Fibroblast of skin of left quadriceps (primary cell): ENCODE measurements around the gene LRRC18.

Experiments used
- DNase-seq, 2 experiments: peaks; one replicate each; pipeline ENCODE4 v3.0.0-alpha.2; 2013; ENCODE audit warnings: low read depth in 2 of 2

The LRRC18 gene

GRCh38 chr10:48910548-48910947, 29.1 kb downstream of the LRRC18 start:
- DNase-seq = no peak

- DNase-seq = no peak
Observed at GRCh38 chr10:48907730-48908129, 31.9 kb downstream of the LRRC18 start.

DNA sequence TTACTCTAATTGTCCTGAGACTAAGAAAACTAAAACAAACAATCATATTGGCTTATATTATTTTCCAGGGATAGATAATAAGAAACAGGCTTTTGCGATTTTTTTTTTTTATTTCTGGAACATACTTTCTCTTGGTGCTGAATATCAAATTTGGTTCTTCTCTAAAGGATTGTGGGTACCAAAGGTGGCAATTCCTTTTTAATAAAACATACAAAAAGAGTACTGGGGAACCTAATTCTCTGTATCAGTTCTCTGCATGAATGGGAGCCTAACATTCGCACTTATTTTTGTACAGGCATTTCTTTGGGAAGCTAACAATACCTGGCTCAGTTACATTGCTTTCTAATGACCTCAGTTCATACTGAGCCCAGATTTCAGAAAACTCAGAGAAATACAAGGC, 32.8 kb downstream of the LRRC18 start:
- no peak for DNase-seq

GRCh38 chr10:48905311-48905710, 34.3 kb downstream of the LRRC18 start:
- DNase-seq = no peak

DNA sequence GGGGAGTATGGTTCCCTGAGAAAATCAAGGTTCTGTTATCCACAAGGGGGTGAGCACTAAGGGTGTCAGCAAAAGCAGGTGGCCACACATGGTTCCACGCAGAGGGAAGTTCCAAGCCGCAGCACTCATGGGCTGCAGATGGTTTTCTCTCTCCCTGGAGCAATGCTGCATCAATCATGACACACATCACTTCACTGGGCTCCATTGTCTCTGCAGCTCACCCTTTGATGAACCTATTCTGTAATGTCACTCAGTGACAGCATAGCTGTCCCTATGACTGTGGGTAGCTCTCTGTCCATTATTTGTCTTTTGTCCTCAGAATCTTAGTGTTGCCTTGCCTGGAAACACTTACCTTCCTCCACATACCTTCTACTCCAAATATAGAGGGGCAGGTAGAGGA, 34.8 kb downstream of the LRRC18 start:
- DNase-seq = no peak

DNA sequence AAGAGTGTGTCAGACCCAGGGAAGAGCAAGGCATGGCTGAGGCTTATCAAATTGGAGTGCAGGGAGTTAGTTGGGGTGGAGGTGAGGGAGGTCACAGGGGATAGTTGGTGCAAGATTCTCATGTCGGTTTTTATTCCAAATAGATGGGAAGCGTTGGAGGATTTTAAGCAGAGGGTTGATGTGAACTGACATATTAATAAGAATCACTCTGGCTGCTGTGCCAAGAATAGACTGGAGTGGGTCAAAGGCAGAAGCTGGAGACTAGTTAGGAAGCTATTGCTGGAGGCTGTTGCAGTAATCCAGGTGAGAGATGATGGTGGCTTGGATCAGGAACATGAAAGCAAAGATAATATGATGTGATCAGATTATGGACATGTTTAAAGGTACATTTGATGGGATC, 36.5 kb downstream of the LRRC18 start:
- no peak for DNase-seq

DNA sequence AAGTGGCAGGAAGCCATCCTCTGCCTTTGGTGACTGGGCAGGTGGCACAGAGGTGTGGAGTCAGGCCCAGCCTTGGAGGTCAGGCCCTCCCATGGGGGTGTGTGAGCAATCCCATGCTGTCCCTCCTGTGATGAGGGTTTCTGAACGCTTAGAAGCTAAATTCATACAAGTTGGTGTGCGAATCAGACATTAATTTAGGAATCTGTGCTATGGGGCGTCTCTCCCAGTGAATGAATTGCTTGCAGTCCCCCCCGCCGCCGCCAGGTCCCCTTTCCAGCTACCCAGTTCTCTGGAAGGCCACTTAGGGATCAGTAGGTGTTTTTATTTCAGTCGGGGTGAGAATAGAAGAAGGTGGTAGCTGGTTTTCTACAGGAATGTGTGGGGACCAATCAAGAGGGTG, 37.5 kb downstream of the LRRC18 start:
- no peak for DNase-seq

GRCh38 chr10:48901319-48901718, 38.3 kb downstream of the LRRC18 start:
- DNase-seq = no peak

DNA sequence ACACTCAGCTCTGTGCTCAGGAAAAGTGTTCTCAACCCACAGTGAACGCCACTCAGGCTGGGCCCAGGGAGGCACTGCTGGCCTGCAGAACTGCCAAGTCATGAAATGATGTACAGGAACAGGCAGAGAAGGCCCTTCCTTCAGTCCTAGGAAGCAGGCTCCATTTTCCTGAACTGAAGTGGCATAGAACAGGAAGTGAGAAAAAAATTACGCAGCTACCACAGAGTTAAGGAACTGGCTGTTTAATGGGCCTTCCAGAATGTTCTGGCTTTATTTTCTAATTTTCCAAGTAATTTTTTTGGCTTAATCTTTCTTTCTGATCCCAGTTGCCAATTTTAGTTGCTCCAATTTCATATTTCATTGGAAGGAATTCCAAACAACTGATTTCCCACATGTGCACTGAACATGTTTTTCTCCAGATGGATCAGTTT, 39.3 kb downstream of the LRRC18 start:
- no peak for DNase-seq

DNA sequence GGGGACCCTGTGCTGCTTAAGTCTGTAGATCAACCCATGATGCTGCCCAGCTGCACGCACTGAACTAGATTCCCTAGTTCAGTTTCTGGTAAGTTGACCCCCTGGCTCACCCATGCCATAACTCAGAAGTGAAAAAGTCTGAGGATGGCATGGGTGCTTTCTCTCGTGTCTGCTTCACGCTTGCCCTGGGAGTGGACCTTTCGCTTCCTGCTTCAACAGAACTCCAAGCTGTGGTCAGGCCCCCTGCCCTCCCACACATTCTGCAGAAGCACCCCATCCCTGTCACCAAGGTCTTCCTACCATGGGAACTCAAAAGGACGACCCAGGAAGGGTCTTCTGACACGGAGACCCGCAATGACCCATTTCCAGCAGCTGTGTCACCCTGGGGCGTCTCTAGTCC, 39.9 kb downstream of the LRRC18 start:
- no peak for DNase-seq

GRCh38 chr10:48898426-48898825, 41.2 kb downstream of the LRRC18 start:
- no peak for DNase-seq

GRCh38 chr10:48897441-48897790, 42.2 kb downstream of the LRRC18 start:
- no peak for DNase-seq

DNA sequence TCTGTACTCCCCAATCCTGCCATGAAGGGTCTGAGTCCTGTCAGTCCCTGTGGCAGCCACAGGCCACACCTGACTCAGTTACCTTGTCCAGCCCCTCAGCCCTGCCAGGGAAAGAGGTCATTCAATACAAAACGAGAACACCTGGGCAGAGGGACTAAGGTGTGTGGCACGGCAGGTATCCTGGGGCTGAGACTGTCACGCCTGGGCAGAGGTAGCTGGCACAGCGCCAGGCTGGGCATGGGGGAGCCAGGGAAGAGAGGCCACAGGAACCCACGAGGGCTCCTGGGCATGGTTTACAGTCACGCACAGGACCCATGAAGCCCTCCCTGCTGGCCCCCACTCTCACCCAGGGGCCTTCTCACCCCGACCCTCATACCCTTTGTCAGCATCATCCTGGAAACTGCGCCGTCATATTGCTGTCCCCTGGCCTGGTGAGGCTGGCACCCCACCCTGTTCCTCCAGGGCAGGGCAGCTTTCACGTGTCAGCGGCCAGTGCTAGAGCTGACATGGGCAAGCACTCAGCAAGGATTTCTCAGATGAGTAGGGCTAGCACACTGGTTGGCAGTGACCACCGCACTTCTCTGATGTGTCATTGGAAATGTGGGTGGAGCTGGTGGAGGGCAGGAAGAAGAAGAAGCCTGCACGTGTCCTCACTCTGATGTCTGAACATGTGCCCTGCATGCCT, 42.7 kb downstream of the LRRC18 start:
- no peak for DNase-seq

DNA sequence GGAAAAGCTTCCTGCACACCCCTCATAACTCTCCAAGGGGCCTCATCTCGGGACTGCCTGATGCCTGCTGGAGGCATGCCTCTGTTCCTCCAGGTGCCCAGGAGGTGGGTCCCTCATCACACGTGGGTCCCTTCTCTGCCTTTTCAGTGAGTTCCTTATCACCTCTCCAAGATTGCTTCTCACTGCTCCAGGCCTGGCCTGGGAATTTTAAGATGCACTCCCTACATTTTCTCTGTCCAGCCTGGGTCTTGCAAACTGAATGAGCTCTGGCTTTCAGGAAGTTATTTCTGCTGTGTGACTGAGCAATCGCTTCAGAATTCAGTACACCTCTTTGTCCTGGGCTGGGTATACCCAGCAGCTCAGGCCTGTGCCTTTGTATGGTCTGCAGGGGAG, 43.8 kb downstream of the LRRC18 start:
- DNase-seq = no peak

GRCh38 chr10:48894911-48895802, 44.5 kb downstream of the LRRC18 start:
- DNase-seq = no peak

DNA sequence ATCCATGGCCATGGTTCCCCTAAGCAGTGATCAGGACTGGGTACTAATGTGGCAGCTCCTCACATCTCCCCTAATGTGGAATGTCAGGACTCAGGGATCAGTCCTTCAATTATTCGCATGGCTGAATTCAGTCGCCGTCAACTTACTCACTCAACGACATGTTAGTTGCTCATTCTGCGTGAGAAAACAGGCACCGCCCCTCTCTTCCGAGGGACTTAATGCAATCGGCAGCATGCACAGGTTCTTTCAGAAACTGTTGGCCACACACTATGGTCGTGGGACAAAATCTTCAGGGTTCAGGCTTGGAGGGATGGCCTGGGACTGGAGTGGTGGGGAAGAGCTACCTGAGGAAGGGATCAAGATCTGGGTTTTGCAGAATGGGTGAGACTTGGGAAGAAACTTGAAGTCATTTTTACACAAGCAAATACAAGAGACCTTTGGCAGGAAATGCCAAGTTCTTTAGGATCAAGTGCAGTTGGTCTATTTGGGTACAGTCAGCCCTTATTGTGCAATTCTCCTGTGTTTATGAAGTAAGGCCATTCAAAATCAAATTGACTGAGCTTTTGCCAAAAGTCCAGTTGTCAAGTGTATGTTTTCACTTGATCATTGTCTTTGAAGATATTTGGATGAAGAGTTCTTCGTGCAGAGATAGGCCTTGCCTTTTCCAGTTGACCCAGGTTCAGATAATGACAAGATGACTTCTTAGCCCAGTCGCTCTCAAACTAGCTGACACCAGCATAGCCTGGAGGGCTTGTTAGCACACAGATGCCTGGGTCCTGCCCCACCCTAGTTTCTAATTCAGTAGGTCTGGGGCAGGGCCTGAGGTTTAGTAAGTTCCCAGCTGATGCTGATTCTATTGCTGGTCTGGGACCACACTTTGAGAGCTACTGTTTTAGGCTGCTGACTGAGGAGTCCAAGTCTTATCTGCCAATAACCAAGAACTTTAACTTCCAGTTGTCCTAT, 48.5 kb downstream of the LRRC18 start:
- DNase-seq = no peak

GRCh38 chr10:48887982-48888381, 51.7 kb downstream of the LRRC18 start:
- no peak for DNase-seq

GRCh38 chr10:48885376-48885775, 54.3 kb downstream of the LRRC18 start:
- no peak for DNase-seq

GRCh38 chr10:48884179-48885045, 55.2 kb downstream of the LRRC18 start:
- no peak for DNase-seq

DNA sequence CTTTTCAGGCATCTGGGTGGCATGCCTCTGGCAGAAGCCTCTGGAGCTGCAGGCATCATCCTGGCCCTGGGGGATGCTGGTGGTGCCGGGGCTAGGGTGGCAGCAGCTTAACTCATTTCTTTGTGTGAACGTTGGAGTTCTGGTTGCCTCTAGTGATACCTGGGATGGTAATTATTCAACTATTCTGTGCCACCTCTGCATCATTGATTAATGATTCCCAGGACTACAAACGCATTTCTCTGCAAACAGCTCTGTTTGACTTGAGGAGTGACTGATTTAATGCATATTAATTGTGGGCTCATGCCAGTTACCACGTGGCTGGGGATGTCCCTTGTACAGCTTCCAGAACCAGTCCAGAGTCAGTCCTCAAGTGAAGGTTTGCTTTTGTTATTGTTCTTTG, 55.9 kb downstream of the LRRC18 start:
- DNase-seq = no peak

DNA sequence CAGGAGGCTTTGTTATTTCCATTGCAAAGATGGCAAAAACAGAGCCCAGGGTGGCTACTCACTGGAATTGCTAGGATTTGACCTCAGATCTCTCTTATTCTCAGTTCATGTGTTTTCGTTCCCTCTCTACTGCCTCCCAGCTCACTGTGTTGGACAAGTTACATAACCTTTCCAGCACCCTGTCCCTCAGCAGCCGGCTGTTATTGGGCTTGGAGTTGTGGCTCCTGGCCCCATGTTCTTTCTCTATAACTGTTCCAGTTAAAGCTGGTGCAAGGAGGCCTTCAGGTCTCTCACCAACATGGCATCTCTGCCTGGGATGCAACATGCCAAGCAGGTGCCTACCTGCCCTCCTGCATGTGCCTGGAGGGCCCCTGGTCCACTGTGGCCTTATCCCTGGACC, 56.8 kb downstream of the LRRC18 start:
- DNase-seq = no peak
